Ramos (cell line): ENCODE data around the gene HIPK3.
"Not testable (repeated sequence)": the region's sequence is repeated elsewhere in the genome, so short reads cannot be mapped to it uniquely, and the experiment has no call there.

ENCODE experiments used
- in situ Hi-C: fragments of 300-500 bp; cut with MboI; formaldehyde crosslinking; loops from one replicate; pipeline ENCODE4 v1.14.3; 2022; ENCODE audit warnings: low sequenced_read_pairs; ENCODE audit not compliant: unreplicated experiment

The HIPK3 gene

GRCh38 chr11:33339247-33339646 lies 82.1 kb downstream of the HIPK3 start:
- in situ Hi-C loops, result loop anchor here (25.0 kb wide), 1 partner anchor 377 kb away; no protein-coding TSS in a partner anchor

GRCh38 chr11:33344611-33345010 lies 87.4 kb downstream of the HIPK3 start:
- in situ Hi-C loops, result loop anchor here (25.0 kb wide), 1 partner anchor 382 kb away; no protein-coding TSS in a partner anchor

GRCh38 chr11:33347490-33348125 lies 90.4 kb downstream of the HIPK3 start:
- in situ Hi-C loops, result loop anchor here (25.0 kb wide), 1 partner anchor 385 kb away; no protein-coding TSS in a partner anchor

GRCh38 chr11:33350287-33350686 lies 93.1 kb downstream of the HIPK3 start:
- in situ Hi-C loops, result no loop called here

GRCh38 chr11:33358150-33358831 lies 101.1 kb downstream of the HIPK3 start:
- in situ Hi-C loops, result no loop called here

GRCh38 chr11:33360642-33361041 lies 103.5 kb downstream of the HIPK3 start:
- in situ Hi-C loops, result loop anchor here (5.0 kb wide), 1 partner anchor 327 kb away; no protein-coding TSS in a partner anchor

- in situ Hi-C loops, result loop anchor here (5.0 kb wide), 1 partner anchor 325 kb away; no protein-coding TSS in a partner anchor
These were observed 105.1 kb downstream of the HIPK3 start for GRCh38 chr11:33362051-33362910.

- in situ Hi-C loops, result no loop called here
These were observed 109.7 kb downstream of the HIPK3 start for GRCh38 chr11:33366918-33367317.

GRCh38 chr11:33368475-33368874 lies 111.3 kb downstream of the HIPK3 start:
- in situ Hi-C loops, result not testable (repeated sequence)

GRCh38 chr11:33368931-33369330 lies 111.8 kb downstream of the HIPK3 start:
- in situ Hi-C loops, result no loop called here

GRCh38 chr11:33373636-33374035 lies 116.5 kb downstream of the HIPK3 start:
- in situ Hi-C loops, result no loop called here

- in situ Hi-C loops, result no loop called here
These were observed 118.1 kb downstream of the HIPK3 start for GRCh38 chr11:33375236-33375635.

- in situ Hi-C loops, result no loop called here
These were observed 118.6 kb downstream of the HIPK3 start, which contains the start of gene KIAA1549L for GRCh38 chr11:33375688-33376311. Gene KIAA1549L (plus strand): TSS chr11:33376108.

- in situ Hi-C loops, result no loop called here
These were observed 119.4 kb downstream of the HIPK3 start for GRCh38 chr11:33376331-33377310.

GRCh38 chr11:33377412-33378370 lies 120.5 kb downstream of the HIPK3 start:
- in situ Hi-C loops, result no loop called here

- in situ Hi-C loops, result loop anchor here (10.0 kb wide), 1 partner anchor 155 kb away; no protein-coding TSS in a partner anchor
These were observed 122.8 kb downstream of the HIPK3 start for GRCh38 chr11:33379947-33380346.

- in situ Hi-C loops, result loop anchor here (10.0 kb wide), 1 partner anchor 152 kb away; no protein-coding TSS in a partner anchor
These were observed 126.1 kb downstream of the HIPK3 start for GRCh38 chr11:33383075-33383919.
